GM18502 (cell line): ENCODE data around the gene REEP1.
A peak's percentile ranks its signal among the peaks of the same experiment; 100 is the strongest.
"Not testable (repeated sequence)": the region's sequence is repeated elsewhere in the genome, so short reads cannot be mapped to it uniquely, and the experiment has no call there.

ENCODE experiments used
- ATAC-seq: cut with Tn5 transposase; IDR thresholded peaks from one replicate; pipeline ENCODE4 v1.9.1; 2021; ENCODE audit warnings: mild to moderate bottlenecking; ENCODE audit not compliant: unreplicated experiment, poor library complexity

REEP1 gene

GRCh38 chr2:86211033-86211795, 126.2 kb downstream of the REEP1 start:
- no peak for ATAC-seq

GRCh38 chr2:86204458-86204857, 133.0 kb downstream of the REEP1 start:
- ATAC-seq = no peak

GRCh38 chr2:86203614-86204013, 133.8 kb downstream of the REEP1 start:
- ATAC-seq = no peak

- ATAC-seq = no peak
Measured at GRCh38 chr2:86202702-86203101, 134.7 kb downstream of the REEP1 start.

GRCh38 chr2:86202336-86202692, 135.1 kb downstream of the REEP1 start:
- ATAC-seq = no peak

- no peak for ATAC-seq
Measured at GRCh38 chr2:86201671-86202335, 135.6 kb downstream of the REEP1 start.

GRCh38 chr2:86200564-86200963, 136.9 kb downstream of the REEP1 start:
- not testable (repeated sequence) for ATAC-seq

- no peak for ATAC-seq
Measured at GRCh38 chr2:86199834-86200177, 137.6 kb downstream of the REEP1 start.

GRCh38 chr2:86195808-86196387, 141.5 kb downstream of the REEP1 start:
- peak; percentile 2 for ATAC-seq

- ATAC-seq = peak; percentile 83
Measured at GRCh38 chr2:86195055-86195807, 142.2 kb downstream of the REEP1 start, which contains the start of gene IMMT. IMMT (minus strand) TSS chr2:86195462; CDS start chr2:86195382, 80 bp downstream.

- no peak for ATAC-seq
Measured at GRCh38 chr2:86194751-86195054, 142.7 kb downstream of the REEP1 start.

- ATAC-seq = no peak
Measured at GRCh38 chr2:86193901-86194567, 143.4 kb downstream of the REEP1 start.

GRCh38 chr2:86189782-86190416, 147.5 kb downstream of the REEP1 start:
- ATAC-seq = no peak

- no peak for ATAC-seq
Measured at GRCh38 chr2:86186431-86186830, 151.0 kb downstream of the REEP1 start.

- ATAC-seq = no peak
Measured at GRCh38 chr2:86185517-86186212, 151.8 kb downstream of the REEP1 start.

GRCh38 chr2:86176597-86176996, 160.8 kb downstream of the REEP1 start:
- ATAC-seq = no peak

- no peak for ATAC-seq
Measured at GRCh38 chr2:86175828-86176227, 161.6 kb downstream of the REEP1 start.

GRCh38 chr2:86174445-86174844, 163.0 kb downstream of the REEP1 start:
- ATAC-seq = no peak

GRCh38 chr2:86172610-86173009, 164.8 kb downstream of the REEP1 start:
- ATAC-seq = no peak
